ENCODE data around the gene C2CD4C.

- TF ChIP-seq POLR2AphosphoS5 (IDR thresholded peaks at IDR 0.05; ENCODE audit: low read length) (no peak), RFX5 (IDR thresholded peaks at IDR 0.05; ENCODE audit: low read depth, low read length) (no peak), NRF1 (conservative IDR thresholded peaks at IDR 0.05; ENCODE audit: low read depth, low read length) (no peak), GATAD2B (conservative IDR thresholded peaks at IDR 0.05; ENCODE audit: low read depth) (no peak), MAX (IDR thresholded peaks at IDR 0.05; ENCODE audit: low read depth, low read length) (no peak), WRNIP1 (IDR thresholded peaks at IDR 0.05; ENCODE audit: borderline replicate concordance, low read depth, low read length) (no peak), ZBTB40 (IDR thresholded peaks at IDR 0.05; ENCODE audit: borderline replicate concordance) (no peak)
- TF ChIP-seq, protein P1, sequence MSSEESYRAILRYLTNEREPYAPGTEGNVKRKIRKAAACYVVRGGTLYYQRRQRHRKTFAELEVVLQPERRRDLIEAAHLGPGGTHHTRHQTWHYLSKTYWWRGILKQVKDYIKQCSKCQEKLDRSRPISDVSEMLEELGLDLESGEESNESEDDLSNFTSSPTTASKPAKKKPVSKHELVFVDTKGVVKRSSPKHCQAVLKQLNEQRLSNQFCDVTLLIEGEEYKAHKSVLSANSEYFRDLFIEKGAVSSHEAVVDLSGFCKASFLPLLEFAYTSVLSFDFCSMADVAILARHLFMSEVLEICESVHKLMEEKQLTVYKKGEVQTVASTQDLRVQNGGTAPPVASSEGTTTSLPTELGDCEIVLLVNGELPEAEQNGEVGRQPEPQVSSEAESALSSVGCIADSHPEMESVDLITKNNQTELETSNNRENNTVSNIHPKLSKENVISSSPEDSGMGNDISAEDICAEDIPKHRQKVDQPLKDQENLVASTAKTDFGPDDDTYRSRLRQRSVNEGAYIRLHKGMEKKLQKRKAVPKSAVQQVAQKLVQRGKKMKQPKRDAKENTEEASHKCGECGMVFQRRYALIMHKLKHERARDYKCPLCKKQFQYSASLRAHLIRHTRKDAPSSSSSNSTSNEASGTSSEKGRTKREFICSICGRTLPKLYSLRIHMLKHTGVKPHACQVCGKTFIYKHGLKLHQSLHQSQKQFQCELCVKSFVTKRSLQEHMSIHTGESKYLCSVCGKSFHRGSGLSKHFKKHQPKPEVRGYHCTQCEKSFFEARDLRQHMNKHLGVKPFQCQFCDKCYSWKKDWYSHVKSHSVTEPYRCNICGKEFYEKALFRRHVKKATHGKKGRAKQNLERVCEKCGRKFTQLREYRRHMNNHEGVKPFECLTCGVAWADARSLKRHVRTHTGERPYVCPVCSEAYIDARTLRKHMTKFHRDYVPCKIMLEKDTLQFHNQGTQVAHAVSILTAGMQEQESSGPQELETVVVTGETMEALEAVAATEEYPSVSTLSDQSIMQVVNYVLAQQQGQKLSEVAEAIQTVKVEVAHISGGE (CRISPR knock-in tag; IDR thresholded peaks at IDR 0.05) = no peak
- TF ChIP-seq, protein P2, sequence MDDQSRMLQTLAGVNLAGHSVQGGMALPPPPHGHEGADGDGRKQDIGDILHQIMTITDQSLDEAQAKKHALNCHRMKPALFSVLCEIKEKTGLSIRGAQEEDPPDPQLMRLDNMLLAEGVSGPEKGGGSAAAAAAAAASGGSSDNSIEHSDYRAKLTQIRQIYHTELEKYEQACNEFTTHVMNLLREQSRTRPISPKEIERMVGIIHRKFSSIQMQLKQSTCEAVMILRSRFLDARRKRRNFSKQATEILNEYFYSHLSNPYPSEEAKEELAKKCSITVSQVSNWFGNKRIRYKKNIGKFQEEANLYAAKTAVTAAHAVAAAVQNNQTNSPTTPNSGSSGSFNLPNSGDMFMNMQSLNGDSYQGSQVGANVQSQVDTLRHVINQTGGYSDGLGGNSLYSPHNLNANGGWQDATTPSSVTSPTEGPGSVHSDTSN (IDR thresholded peaks at IDR 0.05; ENCODE audit: insufficient replicate concordance, low read depth, low read length) = no peak
- TF ChIP-seq, protein P3, sequence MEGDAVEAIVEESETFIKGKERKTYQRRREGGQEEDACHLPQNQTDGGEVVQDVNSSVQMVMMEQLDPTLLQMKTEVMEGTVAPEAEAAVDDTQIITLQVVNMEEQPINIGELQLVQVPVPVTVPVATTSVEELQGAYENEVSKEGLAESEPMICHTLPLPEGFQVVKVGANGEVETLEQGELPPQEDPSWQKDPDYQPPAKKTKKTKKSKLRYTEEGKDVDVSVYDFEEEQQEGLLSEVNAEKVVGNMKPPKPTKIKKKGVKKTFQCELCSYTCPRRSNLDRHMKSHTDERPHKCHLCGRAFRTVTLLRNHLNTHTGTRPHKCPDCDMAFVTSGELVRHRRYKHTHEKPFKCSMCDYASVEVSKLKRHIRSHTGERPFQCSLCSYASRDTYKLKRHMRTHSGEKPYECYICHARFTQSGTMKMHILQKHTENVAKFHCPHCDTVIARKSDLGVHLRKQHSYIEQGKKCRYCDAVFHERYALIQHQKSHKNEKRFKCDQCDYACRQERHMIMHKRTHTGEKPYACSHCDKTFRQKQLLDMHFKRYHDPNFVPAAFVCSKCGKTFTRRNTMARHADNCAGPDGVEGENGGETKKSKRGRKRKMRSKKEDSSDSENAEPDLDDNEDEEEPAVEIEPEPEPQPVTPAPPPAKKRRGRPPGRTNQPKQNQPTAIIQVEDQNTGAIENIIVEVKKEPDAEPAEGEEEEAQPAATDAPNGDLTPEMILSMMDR (IDR thresholded peaks at IDR 0.05 in 2 of 3, conservative IDR thresholded peaks at IDR 0.05 in 1 of 3; ENCODE audit: control insufficient read depth in 2 of 3, extremely low read depth in 1 of 3, insufficient read depth in 1 of 3, low read depth in 3 of 3, low read length in 3 of 3) = no peak
- TF ChIP-seq, protein P4, sequence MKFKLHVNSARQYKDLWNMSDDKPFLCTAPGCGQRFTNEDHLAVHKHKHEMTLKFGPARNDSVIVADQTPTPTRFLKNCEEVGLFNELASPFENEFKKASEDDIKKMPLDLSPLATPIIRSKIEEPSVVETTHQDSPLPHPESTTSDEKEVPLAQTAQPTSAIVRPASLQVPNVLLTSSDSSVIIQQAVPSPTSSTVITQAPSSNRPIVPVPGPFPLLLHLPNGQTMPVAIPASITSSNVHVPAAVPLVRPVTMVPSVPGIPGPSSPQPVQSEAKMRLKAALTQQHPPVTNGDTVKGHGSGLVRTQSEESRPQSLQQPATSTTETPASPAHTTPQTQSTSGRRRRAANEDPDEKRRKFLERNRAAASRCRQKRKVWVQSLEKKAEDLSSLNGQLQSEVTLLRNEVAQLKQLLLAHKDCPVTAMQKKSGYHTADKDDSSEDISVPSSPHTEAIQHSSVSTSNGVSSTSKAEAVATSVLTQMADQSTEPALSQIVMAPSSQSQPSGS (IDR thresholded peaks at IDR 0.05; ENCODE audit: low read length) = no peak
Observed at GRCh38 chr19:374886-375235, 34.1 kb downstream of the C2CD4C start.
